GM19035 (cell line): ENCODE results near the gene BLNK.
A peak's percentile ranks its signal among the peaks of the same experiment; 100 is the strongest.

Experiments
- ATAC-seq: cut with Tn5 transposase; IDR thresholded peaks from one replicate; pipeline ENCODE4 v1.9.1; 2021; ENCODE audit not compliant: unreplicated experiment

Gene BLNK

DNA sequence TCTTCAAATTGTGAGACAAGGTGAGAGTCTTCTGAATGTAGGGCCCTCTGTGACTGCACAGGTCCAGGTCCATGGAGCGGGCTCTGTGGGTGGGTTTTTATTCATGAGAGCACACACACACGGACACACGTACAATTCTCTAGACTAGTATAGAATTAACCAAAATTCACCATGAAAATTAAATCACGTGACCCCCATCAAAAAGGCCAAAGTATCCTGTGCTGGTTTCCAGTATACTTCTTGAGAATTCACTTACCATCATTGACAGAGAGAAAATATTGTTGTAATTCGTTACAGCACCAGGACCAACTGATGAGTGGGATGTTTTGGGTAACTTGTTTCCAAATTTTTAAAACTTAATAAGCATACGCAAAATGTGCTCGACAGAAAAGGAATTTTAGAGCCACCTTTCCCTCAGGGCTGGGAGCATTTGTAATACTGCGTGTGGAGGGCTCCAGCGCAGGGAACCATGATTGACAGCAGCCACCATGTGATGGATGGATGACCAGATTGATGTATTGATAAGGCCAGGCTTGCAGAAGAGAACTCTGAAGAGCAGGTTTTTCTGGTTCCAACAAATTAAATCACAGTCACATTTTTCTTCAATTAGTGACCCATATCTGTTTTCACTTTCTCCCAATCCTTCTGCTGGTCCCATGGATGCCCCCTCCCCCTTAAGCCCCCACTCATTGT lies 18.0 kb upstream of the BLNK start:
- ATAC-seq: no peak

DNA sequence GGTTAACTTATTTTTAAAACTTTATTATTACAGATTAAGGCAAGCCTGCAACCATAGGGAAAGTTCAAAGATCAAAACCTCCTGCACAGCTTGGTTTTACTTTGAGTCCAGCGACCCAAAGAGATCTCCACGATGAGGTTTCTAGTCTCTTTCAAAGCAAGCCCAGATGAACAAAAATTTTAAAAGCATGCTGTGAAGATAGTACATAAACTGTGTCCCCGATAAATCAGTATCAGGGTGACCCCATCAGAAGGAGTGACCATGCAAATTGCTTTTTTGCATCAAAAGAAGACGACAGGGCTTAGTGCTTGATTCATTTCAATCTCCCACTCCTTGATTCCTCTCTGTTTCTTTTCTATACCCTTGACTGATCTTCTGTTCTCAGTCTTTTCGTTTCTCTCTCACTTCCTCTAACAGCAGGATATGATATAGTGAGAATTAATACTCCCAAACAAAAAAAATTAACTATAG lies 16.8 kb upstream of the BLNK start:
- ATAC-seq: peak; percentile 63

DNA sequence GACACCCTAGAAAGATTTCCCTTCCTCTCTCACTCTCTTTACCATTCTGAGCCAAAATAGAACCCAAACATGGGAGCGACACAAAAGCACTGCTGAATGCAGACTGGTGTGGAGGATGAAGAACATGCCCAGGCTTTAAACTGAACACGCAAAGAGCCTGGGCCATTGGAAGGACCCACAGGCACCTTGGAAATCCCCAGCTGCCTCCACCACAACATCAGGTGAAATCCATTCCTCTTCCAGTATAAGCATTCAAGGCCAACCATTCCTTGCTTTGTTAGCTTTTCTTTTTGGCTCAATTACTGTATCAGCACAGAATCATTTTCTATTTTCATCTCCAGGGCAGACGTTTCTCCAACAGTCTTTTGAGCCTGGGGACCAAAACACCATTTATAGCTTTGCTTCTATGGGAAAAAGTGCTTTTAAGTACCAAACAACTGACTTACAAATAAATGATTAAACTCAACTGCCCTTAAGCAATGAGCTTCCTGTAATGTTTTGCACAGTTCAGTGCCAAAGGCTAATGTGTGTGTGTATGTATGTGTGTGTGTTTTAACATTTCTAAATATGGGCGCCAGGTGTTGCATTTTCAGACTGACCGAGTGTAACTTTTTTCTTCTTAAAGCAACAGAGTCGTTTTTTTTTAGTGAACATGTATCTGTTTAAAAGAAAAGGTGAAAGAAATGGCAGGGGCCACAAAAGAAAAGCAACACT lies 16.2 kb upstream of the BLNK start:
- ATAC-seq: peak; percentile 61

DNA sequence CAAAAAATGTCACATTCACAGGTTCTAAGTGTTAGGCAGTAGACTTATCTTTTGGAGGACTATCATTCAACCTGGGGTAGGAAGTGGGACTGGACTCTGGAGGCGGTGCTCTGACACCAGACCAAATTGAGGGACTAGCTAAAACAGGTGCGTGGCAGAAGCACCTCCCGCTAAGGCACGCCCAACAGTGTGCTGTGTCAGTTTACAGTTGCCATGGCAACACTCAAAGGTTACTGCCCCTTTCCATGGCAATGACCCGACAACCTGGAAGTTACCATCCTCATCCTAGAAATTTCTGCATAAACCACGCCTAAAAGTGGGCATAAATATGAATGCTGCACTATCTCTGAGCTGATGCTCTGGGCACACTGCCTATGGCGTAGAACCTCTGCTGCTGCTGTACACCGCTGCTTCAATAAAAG lies 14.0 kb upstream of the BLNK start:
- no peak for ATAC-seq

DNA sequence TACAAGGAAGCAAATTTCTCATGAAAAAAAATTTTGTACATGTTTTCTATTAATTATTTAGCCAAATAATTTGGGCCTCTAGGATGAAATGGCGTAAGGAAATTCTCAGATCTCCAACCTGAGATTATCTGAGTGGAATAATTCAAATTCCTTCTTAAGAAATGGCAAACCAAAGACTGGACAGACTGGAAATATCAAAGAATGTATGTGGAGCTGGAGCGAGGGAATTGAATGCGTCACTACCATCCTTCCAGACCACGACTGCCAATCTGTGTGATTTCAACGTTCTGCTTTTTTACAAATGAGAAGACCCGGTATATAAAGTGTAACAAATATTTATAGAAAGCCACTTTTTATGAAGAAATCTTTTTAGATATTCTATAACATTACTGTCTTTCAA lies 12.4 kb upstream of the BLNK start:
- no peak for ATAC-seq

DNA sequence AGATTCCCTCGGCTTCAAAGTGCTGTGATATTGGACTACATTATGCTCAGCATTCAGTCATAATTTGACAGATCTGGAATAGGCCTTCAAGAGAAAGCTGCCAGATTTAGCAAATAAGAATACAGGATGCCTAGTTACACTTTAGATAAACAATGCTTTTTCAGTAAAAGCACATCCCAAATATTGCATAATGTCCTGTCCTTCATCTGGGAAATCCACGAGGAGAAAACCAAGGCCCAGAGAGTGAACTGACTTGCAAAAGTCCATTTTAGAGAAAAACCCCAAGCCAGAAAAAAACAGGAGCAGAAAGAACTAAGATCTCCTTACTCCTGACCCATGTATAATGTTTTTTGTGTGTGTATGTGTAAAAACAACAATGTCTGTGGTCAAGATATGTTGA lies 12.0 kb upstream of the BLNK start:
- ATAC-seq: no peak

DNA sequence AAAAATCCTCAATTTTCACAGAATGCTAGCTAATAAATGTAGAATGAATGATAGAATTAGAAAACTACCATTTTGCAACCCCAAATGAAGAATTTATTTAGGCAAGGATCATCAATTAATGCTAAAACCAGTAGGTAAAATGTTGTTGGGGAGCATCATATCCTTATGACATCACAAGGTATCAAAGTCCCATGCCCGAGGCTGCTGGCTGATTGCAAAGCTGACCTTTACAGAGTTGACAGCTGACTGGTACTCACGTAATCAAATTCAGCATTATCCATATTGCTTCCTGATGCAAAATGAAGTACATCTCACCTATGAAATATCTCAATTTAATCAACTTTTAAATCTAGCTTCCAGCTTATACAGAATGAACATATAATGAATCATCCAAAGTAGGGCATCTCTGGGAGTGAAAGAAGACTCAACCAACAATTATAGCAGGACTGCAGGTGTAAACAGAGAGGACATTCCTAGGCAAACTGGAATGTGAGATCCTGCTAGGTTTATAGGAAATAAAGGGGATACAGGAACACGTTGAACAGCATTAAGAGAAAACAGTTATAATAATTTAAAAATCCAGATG lies 10.2 kb upstream of the BLNK start:
- ATAC-seq: no peak

DNA sequence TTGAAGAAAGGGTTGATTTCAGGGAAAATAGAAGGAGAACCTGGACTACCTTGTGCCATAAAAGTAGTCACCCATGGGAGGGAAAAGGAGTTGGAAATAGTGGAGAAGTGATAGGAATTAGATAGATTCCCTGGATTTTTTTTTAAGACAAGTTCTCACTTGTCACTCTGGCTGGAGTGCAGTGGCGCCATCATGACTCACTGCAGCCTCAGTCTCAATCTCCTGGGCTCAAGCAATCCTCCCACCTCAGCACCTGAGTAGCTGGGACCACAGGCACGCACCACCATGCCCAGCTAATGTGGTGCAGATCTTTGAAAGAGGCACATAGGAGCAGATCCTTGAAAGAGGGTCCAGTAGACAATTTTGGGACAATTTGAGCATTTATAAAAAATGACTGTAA lies 9.5 kb upstream of the BLNK start:
- ATAC-seq: no peak

DNA sequence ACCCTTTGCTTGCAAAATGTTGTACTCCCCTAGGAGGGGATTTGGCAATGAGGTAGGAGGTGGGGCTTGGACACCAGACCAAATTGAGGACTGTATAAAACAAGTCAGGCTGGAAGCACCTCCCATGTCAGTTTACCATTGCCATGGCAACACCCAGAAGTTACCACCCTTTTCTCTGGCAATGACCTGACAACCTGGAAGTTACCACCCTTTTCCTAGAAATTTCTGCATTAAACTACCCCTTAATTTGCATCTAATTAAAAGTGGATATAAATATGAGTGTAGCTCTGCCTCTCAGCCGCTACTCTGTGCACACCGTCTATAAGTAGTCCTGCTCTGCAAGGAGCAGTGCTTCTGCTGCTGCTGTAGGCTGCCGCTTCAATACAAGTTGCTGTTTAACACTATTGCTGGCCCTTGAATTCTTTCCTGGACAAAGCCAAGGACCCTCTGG lies 7.8 kb upstream of the BLNK start:
- ATAC-seq: no peak

DNA sequence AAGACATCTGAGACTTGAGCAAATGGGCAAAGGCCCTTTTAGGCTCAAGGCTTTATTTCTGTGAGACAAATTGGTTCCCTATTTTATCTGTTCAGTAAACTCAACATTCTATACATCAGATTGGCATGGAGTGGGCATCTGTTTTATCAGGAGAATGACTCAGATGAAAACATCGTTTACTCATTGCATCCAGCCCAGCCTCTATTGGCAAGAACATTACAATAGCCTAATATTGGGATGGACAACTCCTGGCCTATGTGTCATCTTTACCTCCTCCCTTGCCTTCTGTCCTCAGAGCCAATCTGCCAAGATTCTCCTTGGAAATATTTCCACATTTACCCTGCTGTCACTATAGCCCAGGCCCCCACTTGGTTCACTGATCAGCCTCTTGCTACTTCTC lies 5.5 kb upstream of the BLNK start:
- ATAC-seq: no peak

DNA sequence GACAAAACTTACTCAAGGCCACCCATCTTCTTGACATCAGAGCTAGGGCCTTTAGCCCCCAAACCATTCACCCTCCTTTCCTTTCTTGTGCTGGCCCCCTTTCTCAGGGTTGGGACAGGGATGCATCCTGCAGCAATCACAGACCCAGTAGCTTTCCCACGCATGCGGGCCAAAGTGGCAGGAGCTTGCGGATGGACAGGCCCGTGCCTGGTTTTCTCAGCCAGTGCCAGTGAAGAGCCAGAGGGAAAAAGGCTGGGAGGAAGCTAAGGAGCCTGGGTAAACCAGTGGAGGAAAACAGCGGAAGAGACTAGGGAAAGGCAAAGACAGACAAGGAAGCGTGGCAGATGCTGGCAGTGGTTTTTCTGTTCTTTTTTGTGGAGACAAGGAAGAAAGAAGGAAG lies 5.1 kb upstream of the BLNK start:
- no peak for ATAC-seq

DNA sequence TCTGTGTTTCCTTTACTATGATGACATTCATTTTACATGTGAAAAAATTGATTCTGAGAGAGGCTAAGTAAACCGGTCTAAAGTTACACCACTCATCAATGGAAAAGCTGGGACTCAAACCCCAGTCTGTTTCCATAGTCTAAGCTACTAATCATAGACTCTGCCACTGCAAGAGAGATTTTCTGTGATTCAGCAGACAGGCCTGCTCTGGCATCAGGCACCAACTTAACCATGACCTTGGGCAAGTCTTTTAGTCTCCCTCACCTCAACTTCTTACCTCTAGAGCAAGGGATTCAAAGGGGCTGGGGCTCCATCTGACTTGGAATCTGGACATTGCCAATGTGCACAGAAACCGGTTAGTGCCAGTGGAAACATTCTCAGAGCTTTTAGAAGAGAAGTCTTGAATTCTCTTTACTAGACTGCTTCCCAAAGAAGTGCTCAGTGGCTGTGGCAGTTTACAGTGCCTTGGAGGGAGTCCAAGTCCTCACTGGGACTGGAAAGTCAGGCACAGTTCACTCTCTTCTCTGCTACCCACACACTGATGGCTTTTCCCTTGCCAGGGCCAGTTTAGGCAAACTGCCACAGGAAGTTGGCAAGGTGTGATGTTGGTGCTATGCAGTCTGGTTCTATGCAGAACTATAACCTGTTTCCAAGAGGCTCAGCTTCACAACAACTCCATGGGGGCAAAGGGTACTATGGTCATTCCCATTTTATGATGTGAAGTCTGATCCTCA lies 4.5 kb upstream of the BLNK start:
- ATAC-seq: no peak

DNA sequence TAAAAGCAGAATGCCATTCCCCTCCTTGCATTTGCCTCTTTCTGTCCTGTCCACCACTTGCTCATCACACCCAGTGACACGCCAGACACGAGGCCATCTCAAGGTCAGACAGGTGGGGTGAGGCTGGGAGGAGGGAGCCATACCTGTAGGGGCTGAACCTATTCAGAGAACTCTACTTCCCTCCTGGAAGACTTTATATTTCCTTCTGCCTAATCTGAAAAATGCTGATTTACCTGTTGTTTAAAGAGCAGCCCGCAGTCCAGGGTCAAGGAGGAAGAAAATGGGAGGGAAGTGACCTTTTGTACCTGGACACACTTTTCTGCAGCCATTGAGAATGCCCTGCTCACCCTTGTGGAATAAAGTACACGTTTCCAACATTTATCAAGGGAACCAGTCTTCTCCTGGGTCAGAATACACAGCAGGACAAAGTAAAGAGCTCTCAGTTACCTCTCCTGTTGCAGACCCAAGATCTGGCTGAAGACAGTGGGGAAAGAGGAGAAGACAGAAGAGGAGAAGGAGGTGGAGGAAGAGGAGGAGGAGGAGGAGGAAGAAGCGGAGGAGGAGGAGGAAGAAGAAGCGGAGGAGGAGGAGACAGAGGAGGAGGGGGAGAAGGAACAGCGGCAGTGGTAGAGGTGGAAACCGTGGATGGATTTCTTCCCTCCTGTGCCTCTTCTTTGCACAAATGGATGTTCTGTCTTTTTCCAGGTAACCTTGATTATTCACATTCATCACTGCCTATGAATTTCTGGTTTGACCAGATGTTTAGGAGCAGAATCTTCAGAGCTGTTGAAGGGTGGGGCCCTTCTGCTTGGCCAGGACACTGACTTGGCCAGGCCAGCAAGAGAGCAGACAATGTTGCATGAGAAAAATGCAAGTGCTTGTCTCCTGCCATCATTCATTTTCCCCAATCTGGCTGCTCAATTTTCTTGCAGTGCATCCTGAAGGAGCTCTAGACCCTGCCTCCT lies 1.2 kb upstream of the BLNK start:
- no peak for ATAC-seq

DNA sequence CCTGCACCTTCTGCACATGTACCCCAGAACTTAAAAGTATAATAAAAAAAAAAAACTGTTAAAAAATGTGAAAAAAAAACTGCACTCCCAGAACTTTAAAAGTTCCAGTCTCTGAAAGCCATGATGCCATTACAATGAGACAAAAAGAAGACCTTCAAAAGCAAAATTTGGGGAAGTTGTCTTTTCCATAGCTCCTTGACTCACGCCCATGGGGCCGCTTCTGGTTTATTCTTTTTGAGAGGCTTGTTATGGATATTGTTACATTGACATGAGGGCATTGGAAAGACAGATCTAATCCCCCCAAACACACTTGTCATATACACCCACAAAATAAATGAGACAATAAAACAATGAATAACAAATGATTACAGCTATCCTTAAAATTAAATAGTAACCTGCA lies 798 bp downstream of the BLNK start:
- ATAC-seq: no peak

DNA sequence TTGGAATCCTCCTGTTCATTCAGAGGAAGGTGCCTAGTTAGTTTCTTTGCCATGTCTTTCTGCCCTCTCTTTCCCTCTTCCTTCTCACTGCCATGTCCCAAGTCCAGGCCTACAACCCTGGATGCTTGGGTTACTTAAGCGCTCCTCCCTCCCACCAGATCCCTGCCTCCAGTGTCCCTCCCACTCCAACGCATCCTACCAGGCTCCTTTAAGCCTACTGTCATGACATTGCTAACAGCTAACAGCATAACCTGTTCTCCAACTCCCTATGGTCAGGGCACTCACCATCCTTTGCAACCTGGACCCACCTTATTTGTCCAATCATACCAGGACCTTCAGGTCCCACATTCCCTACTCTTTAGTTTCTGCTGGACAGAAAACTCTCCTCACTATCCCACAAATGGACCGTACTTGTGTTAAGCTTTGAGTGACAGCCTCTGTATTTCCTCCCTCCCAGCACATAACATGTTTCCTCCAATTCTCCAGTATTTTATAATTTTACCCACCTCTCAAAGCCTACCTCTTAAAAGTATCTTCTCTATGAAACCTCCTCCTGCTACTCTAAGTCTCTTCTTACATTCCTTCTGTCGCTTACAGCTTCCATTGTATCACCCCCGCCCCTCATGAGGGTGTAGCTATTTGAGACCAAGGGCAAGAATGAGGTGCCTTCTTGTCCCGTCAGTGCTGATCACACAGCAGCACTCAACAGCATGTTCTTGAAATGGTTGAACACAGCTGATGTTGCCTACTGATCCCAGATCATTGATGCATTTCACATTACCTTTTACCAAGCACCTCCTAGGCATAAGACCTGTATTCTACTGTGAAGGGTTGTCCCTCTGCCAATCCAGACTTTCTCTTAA lies 1.7 kb downstream of the BLNK start:
- ATAC-seq: no peak

DNA sequence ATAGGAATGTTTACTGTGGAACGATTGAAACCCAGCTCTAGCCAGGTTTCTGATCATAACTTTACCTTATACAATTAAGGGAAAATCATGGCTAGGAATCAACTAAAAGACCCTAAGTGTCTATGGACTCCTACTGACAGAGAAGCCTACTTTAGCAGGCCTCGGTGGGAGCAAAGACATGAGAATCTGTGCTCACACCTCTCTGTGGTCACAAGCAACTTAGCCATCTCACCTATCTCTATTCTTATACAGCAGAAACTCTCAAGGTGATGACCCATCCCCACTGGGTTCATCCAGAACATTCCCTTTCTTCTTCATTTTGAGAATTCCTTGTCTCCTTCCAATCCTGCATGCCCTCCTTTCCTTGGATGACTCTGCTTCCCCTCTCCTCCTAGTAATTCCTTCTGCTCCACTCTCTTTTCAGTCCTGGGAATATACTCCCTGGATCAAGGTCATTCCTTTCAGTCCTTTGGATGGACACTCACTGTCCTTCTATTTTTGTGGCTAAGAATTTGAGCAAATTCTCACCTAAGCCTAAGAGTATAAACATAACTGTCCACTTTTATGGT lies 2.9 kb downstream of the BLNK start:
- no peak for ATAC-seq

DNA sequence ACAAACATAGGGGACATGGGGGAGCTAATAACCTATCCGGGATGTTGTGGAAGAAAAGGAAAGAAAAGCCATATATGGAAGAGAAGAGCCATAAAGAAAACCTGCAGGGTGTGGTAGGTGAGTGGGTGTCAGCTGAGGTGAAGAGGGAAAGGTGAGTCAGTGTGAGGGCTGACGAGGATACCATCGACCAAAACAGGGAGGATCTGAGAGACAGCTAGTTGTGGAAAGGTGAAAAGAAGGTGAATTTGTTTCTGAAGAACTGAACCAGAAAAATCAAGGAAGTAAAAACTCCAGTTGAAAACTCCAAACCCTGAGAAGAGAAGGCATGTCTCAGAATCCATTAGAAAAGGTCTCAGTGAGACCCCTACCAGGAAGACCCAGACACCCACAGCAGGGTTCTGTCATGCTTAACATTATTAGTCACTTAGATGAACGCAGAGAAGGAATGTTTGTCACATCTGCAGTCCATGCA lies 4.1 kb downstream of the BLNK start:
- ATAC-seq: no peak

DNA sequence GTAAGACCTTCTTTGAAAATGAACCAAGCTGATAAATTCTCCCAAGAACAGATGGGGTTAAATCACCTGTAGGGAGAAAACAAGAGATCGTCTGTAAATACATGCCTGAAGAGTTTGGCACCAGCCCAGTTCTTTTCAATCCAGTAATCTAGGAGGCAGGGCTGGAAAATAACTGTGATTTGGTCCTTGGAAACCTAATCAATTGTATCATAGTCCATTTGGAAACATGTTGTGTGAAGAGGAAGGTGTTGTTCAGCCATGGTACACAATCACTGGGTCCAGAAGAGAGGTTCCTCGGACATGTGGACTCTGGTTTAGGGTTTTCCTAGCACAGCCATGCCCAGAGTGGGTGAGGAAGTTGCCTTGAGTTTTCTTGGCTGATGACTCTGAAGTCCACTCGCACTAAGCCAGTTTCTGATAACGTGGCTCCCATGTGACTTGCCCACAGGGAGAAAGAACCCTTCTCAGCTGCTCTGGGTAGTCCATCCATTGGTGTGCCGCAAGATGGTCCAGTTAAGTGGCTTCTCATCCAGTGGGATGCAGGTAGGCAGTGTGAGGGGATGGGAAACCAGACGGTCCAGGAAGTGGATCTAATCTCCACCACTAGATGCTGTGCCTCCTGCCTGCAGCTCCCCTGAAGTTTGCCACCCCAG lies 5.1 kb downstream of the BLNK start:
- no peak for ATAC-seq

DNA sequence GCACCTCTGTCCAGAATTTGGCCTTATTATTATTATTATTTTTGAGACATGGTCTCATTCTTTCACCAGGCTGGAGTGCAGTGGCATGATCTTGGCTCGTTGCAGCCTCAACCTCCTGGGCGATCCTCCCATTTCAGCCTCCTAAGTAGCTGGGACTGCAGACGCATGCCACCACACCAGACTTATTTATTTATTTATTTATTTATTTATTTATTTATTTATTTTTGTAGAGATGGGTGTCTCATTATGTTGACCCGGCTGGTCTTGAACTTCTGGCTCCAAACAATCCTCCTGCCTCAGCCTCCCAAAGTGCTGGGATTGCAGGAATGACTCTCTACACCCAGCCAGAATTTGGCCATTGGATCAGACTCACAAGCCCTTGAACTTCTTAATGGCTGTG lies 6.4 kb downstream of the BLNK start:
- no peak for ATAC-seq
